CD4-positive, alpha-beta T cell treated with Interleukin-4 for 1 hour (primary cell): ENCODE measurements around the gene PDE8B.

Experiments used
- DNase-seq, 2 donors: peaks; one replicate each; pipeline ENCODE4 v3.0.0-alpha.2; 2020 to 2022

PDE8B gene

DNA sequence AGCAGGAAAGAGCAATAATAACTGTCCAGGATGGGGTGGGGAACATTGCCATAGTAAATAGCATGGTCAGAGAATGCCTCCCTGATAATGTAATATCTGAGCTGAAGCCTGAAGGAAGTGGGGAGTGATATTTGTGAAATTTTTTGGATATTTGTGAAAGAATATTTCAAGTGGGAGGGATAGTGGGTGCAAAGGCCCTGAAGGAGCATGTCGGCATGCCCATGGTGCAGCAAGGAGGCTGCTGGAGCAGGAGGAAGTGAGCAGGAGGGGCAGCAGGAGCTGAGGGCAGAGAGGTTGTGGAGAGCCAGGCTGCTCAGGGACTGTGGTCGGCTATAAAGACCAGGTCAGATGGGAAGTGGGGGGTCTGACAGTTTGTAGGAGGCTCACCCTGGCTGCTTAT is 21.1 kb upstream of the PDE8B start:
- DNase-seq = no peak

- no peak for DNase-seq
Measured at GRCh38 chr5:77192441-77193050, 17.9 kb upstream of the PDE8B start.

GRCh38 chr5:77194762-77195161 is 15.7 kb upstream of the PDE8B start:
- no peak for DNase-seq

GRCh38 chr5:77197840-77198554 is 12.5 kb upstream of the PDE8B start:
- DNase-seq = no peak

- no peak for DNase-seq
Measured at GRCh38 chr5:77200663-77201062, 9.8 kb upstream of the PDE8B start.

- DNase-seq = no peak
Measured at GRCh38 chr5:77202145-77202544, 8.3 kb upstream of the PDE8B start.

- no peak for DNase-seq
Measured at GRCh38 chr5:77204967-77205366, 5.5 kb upstream of the PDE8B start.

GRCh38 chr5:77208507-77209163 is 1.8 kb upstream of the PDE8B start:
- no peak for DNase-seq

GRCh38 chr5:77209495-77210090 is 887 bp upstream of the PDE8B start:
- DNase-seq = no peak

GRCh38 chr5:77210964-77211690 is 647 bp downstream of the PDE8B start:
- no peak for DNase-seq

- no peak for DNase-seq
Measured at GRCh38 chr5:77211691-77212047, 1.2 kb downstream of the PDE8B start.

DNA sequence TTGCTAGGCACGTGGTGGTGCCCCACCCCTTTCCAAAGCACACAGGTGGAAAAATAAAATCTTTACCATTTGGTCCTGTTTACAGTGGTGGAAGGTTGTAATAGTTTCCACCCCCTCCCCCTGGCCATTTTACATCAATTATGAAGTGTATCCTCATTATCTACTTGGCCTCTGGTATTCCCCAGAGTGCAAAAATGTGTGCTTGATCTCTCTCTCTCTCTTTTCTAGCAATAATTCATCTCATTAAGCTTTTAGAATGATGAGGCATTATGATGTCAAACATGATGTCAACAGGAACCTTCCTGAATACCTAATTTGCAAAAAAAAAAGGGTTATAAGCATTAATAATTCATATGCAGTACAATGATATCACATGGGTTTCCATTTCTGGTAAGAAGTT is 3.1 kb downstream of the PDE8B start:
- no peak for DNase-seq

DNA sequence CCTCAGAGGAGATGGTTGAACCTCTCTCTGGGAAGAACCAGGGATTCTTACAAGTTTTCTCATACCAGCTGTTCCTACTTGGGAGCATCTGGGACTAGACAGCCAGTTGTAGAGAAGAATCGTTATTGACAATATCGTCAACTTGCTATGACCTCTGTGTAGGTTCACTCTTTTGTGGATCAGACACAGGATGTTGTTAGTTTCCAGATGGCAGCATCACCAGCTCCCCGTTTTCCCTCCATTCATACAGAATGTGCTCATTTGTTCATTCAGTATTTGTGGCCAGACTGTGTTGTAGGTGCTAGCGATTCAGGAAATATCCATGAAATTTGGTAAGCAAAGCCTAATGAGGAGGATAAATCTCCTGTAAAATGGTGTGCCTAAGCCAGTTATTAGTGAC is 3.7 kb downstream of the PDE8B start:
- no peak for DNase-seq

DNA sequence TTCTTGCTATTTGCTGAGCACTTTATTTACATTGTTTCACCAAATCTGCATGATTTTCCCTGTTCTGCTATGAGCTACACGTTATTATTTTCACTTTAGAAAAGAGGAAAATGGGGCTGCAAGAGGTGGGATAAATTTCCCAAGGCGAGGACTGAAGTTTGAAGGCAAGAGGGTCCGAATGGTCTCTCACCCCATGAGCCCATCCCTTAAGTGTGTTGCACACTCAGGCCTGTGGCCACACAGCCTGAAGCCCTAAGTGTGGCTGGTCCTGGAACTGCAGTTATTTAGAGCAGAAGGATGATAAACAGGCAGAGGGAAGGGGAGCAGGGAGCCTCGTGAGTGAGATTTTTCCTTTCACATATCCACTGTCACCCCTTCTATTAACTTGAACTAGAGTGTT is 7.8 kb downstream of the PDE8B start:
- no peak for DNase-seq

DNA sequence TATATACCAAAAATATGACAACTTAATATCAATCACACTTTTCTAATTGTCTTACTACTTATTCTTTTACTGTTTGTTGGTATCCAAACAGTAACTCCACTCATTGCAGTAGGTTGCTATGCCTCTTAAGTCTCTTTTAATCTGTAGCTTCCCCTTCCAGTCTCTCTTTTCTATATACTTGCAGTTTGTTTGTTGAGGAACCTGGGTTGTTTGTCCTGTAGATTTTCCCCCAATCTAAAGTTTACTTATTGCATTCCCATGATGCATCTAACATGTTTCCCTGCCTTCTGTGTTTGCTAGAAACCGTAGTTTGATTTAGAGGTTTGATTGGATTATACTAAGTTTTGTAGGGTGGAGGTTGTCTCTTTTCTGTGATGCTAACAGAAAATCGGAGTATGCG is 10.6 kb downstream of the PDE8B start:
- DNase-seq = no peak

DNA sequence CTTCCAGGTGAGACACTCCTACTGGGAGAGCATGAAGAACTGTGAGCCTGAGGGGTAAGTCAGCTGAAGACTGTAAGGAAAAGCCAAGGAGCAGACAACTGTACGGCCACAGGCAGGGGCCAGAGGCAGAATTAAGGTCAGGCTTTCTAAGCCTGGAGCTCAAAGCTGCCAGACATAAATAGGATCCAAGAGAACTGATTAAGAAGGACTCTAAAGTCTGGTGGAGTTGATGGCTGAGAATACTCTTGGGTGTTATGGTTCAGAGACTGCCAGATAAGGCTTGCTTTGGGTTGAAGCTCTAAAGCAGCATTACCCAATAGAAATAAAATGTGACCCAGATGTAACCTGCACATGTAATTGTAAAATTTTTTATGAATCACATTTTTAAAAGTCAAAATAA is 12.2 kb downstream of the PDE8B start:
- no peak for DNase-seq

DNA sequence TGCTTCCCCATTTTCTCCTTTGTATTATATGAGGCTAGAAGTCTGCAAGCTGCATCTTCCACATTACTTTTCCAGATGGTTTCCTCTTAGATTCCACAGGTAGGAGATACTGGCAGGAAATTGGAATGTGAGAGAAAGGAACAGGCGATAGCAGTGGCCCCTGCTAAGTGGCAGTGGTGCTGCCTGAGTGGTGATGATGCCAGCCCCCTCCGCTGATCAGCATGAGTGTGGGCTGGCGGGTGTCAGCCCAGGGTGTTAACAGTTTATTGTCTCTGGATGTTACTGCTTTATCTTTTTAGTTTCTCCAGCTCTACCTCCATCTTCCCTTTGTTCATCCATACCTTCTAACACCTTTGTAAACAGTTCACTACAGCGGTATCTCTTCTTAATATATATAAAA is 13.2 kb downstream of the PDE8B start:
- no peak for DNase-seq

GRCh38 chr5:77224672-77225355 is 14.3 kb downstream of the PDE8B start:
- DNase-seq = no peak

DNA sequence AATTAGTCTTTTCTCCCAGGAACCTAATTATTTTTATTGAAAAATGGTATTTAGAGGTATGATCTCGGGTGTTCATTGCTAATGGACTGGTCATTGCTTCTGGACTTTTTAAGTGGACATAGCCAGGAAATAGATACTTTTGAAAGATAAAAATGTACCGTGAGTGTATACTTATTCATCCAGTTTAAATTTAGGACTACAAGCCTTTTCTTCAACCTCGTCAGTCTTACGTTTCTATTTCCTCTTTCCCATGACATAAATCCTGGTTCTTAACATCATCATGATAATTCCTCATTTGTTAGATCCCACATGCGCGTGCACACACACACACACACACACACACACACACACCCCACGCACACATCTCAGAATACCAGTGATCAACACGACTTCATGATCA is 15.1 kb downstream of the PDE8B start:
- no peak for DNase-seq

DNA sequence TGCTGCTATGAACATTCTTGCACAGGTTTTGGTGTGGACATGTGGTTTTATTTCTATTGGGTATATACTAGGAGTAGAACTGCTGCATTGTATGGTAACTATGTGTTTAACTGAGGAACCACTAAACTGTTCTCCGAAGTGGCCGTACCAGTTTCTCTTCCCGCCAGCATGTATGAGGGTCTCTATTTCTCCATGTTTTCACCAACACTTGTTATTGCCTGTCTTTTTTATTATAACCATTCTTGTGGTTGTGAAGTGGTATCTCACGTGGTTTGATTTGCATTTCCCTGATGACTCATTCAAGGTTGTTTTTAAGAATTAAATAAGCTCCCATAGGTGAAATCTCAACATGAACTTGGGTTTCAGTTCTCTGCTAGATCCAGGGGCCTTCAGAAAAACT is 19.4 kb downstream of the PDE8B start:
- no peak for DNase-seq

- DNase-seq = no peak
Measured at GRCh38 chr5:77230727-77231470, 20.4 kb downstream of the PDE8B start.
